Activated CD4-positive, CD25-positive, alpha-beta regulatory T cell treated with anti-CD3 and anti-CD28 coated beads, Interleukin-2, amount 50 U/mL, for 72 hours (primary cell): ENCODE results near the gene H2BW1.
"Not testable (repeated sequence)": the region's sequence is repeated elsewhere in the genome, so short reads cannot be mapped to it uniquely, and the experiment has no call there.

ENCODE experiments used
- DNase-seq: peaks from one replicate; pipeline ENCODE4 v3.0.0; 2021

H2BW1 gene

GRCh38 chrX:104013606-104014005 is at the start of gene H2BW1:
H2BW1 (minus strand) TSS chrX:104013708; CDS start chrX:104013576, 132 bp downstream.
- no peak for DNase-seq

- DNase-seq = not testable (repeated sequence)
These were observed 49.1 kb upstream of the H2BW1 start for GRCh38 chrX:104062636-104063035.

- DNase-seq = not testable (repeated sequence)
These were observed 41.4 kb upstream of the H2BW1 start for GRCh38 chrX:104054956-104055355.

- no peak for DNase-seq
These were observed 33.7 kb upstream of the H2BW1 start for GRCh38 chrX:104047171-104047570.

- DNase-seq = no peak
These were observed 32.1 kb upstream of the H2BW1 start for GRCh38 chrX:104045642-104046041.

GRCh38 chrX:104041003-104041402 is 27.5 kb upstream of the H2BW1 start:
- no peak for DNase-seq

- no peak for DNase-seq
These were observed 26.4 kb upstream of the H2BW1 start, which contains the start of gene H2BW2 for GRCh38 chrX:104039689-104040505. H2BW2 (plus strand) TSS chrX:104039956; CDS start chrX:104039995, 39 bp downstream.

- DNase-seq = no peak
These were observed 4.6 kb upstream of the H2BW1 start for GRCh38 chrX:104018126-104018525.

- DNase-seq = not testable (repeated sequence)
These were observed 2.1 kb upstream of the H2BW1 start for GRCh38 chrX:104015576-104015975.

- DNase-seq = no peak
These were observed 350 bp downstream of the H2BW1 start for GRCh38 chrX:104013158-104013557.

GRCh38 chrX:104008831-104009230 is 4.7 kb downstream of the H2BW1 start:
- no peak for DNase-seq

GRCh38 chrX:103999234-103999633 is 14.3 kb downstream of the H2BW1 start:
- no peak for DNase-seq

- DNase-seq = not testable (repeated sequence)
These were observed 30.0 kb downstream of the H2BW1 start for GRCh38 chrX:103983508-103983907.

GRCh38 chrX:103962411-103963278 is 50.9 kb downstream of the H2BW1 start, which contains the start of gene TMSB15B:
TMSB15B (plus strand) TSS chrX:103962627.
- not testable (repeated sequence) for DNase-seq
